GM19025 (cell line): Measurements from ENCODE around the gene IL1A.
A peak's percentile ranks its signal among the peaks of the same experiment; 100 is the strongest.

Experiments
- ATAC-seq: cut with Tn5 transposase; IDR thresholded peaks from one replicate; pipeline ENCODE4 v1.9.1; 2021; ENCODE audit warnings: mild to moderate bottlenecking, low read depth, moderate library complexity; ENCODE audit not compliant: unreplicated experiment

IL1A gene

DNA sequence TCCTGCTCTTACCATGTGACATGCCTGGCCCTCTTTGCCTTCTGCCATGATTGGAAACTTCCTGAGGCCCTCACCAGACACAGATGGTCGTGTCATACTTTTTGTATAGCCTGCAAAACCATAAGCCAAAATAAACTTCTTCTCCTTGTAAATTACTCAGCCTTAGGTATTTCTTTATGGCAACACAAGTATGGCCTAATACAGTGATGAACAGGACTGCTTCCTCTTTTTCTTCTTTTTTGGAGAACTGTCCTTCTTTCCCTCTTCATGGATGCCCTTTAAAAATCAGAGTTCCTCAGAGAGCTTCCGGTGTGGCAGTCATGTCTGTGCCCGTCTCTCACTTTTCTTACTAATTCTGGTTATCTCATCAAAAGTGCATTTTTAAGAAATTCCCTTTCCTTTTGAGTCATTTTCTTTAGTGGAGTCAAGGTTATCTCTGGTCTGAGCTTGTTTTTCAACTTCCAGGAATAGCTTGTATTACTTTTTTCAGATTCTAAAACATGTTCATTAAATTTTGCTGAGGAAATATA is 9.2 kb upstream of the IL1A start:
- ATAC-seq = no peak

DNA sequence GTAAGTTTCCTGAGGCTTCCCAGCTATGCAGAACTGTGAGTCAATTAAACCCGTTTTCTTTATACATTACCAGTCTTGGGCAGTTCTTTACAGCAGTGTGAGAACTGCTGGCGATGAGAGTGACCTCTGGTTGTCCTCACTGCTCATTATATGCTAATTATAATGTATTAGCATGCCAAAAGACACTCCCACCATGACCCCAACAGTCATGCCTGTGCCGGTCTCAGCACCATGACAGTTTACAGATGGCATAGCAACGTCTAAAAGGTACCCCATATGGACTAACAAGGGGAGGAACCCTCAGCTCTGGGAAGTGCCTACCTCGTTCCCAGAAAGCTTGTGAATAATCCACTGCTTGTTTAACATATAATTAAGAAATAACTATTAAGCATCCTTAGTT is 8.1 kb upstream of the IL1A start:
- ATAC-seq = no peak

GRCh38 chr2:112791693-112792230 is 7.5 kb upstream of the IL1A start:
- no peak for ATAC-seq

- no peak for ATAC-seq
These were observed 6.7 kb upstream of the IL1A start for GRCh38 chr2:112791019-112791418.

GRCh38 chr2:112790305-112790704 is 6.0 kb upstream of the IL1A start:
- no peak for ATAC-seq

DNA sequence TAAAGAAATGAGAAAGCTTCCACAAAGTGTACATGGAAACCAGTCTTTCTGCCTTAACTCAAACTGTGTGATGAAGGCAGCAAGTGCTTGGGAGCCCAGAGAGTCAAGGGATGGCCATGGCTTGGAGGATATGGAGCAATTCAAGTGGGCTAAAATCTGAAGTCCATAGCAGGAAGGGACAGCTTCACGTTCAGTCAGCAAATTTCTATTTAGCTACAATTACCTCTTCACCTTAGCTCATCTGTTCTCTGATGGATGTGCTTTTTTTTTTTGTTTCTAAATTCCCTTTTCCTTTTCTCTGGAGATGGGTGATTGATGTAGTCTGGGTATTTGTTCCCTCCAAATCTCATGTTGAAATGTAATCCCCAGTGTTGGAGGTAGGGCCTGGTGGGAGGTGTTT is 4.9 kb upstream of the IL1A start:
- no peak for ATAC-seq

DNA sequence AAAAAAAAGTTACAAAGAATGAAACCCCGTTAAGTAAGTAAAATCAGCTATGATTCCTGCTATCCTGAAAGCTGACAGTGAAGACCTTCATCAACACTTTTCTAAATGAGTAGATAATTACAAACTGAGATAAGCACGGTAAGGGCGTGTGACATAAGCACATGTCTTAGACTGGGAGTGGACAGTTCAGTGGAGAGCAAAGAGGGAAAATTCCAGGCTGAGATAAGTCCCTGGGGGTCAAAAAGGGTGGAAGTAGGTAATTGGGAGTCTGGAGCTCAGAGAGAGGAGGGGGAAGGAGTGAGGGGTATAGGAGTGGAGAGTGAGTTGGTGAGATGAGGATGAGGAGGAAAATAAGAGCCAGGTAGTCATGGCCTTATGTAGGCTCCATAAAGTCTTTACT is 4.4 kb upstream of the IL1A start:
- ATAC-seq = no peak

GRCh38 chr2:112787729-112788393 is 3.6 kb upstream of the IL1A start:
- no peak for ATAC-seq

DNA sequence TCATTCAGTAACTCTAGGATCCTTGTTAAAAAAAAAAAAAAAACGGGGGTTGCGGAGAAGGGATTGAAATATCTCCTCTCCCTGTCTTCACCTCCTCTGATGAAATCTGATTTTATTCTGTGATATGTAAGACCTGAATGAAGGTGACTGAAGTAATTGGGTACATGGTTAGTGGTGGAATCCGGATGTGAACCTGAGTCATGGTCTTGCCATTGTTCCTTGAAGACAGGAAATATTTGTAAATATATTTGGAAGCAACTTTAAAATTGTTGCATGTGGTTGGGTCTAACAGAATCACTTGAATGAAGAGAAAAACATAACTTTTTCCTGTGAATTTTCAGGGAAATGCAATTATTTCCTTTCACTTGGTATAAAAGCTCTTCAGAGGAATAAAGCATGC is 3.0 kb upstream of the IL1A start:
- ATAC-seq = no peak

DNA sequence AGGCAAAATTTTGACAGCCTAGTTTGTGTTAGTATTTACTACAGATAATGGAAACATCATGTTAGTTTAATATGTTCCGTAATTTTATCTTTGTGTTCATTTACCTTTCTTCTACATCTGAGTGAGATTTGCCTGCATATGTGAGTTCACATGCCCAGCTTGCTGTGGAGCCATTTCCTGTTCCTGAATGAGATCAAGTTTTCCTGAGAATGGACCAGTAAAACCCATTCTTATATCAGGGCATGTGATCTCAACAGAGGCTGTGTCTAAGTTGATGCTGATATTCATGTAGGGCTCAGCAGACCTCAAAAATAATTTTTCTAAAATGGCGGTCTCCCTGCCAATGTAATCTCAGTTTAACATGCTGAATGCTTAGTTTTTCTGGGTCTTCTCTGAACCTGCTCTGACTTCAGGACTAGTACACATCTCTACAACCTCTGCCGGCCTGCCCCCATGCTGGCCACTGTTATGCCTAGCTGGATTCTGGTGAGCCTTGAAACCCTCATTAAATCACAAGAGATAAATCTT is 1.0 kb downstream of the IL1A start:
- ATAC-seq = no peak

DNA sequence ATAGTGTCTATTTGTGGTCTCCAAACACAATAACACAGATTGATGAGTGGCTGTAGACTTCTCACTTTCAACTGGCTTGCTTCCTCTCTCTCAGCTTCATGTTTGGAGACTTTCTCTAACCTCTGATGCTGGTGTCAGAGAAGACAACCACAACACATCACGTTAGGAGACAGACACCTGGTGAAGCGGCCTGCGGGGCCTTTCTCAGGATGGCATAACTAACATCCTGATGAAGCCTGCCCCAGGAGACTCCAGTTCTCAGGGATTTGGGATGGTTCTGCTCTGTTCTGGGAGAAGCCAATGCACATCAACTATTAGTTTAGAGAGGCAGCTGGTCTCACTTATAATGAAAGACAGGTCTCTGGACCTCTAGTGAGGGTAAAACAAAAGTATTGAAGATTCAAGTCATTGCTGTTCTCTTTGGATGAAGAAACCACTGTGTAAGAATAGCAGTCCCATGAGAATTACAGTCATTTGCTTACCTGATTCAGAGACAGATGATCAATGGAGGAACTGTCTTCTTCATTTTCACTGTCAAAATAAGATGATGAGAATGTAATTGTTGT is 2.0 kb downstream of the IL1A start:
- ATAC-seq = peak; percentile 83

- ATAC-seq = no peak
These were observed 4.7 kb downstream of the IL1A start for GRCh38 chr2:112779598-112779997.

GRCh38 chr2:112777036-112777435 is 7.3 kb downstream of the IL1A start:
- no peak for ATAC-seq

- ATAC-seq = no peak
These were observed 8.2 kb downstream of the IL1A start for GRCh38 chr2:112776113-112776512.

GRCh38 chr2:112774536-112775285 is 9.6 kb downstream of the IL1A start:
- ATAC-seq = no peak

- ATAC-seq = no peak
These were observed 10.7 kb downstream of the IL1A start for GRCh38 chr2:112773556-112773955.

- no peak for ATAC-seq
These were observed 11.3 kb downstream of the IL1A start for GRCh38 chr2:112772911-112773475.

DNA sequence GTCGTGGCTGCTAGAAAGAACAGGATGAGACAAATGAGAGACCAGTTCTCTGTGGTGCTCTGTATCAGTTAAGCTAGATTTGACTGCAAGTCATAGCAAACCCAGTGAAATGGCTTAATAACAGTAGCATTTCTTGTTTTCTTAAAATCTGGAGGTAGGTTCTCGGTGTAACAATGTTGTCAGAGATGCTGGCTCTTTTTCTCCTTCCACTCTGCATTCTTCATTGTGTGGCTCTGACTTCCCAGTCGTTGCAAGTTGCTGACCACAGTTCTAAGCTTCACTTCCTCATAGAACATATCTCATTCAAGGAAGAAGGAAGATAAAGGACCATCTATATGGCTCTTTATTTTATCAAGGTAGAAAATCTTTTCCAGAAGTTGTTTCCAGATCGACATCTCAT is 12.0 kb downstream of the IL1A start:
- ATAC-seq = peak; percentile 41

DNA sequence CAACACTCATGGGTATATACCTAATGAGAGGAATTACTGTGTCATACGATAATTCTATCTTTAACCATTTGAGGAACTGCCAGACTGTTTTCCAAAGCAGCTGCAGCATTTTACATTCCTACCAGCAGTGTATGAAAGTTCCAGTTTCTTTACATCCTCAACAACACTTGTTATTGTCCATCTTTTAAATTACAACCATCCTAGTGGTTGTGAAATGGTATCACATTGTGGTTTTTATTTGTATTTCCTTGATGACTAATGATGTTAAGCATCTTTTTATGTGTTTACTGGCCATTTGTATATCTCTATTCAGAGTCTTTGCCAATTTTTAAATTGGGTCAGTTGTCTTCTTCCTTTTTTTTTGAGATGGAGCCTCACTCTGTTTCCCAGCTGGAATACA is 15.9 kb downstream of the IL1A start:
- no peak for ATAC-seq

- no peak for ATAC-seq
These were observed 16.5 kb downstream of the IL1A start for GRCh38 chr2:112767693-112768330.
